Aorta (tissue), 5 donors: ENCODE data around the gene CMTM4. TPM values are rescaled to one million over a fixed set of nuclear protein-coding genes. Genes with fewer than 3 reads are reported as not detected.
A peak's percentile ranks its signal among the peaks of the same experiment; 100 is the strongest.

Source experiments
- ATAC-seq: fragments of 200-7000 bp; cut with Tn5 transposase; one replicate; pipeline ENCODE4 v1.9.1; 2022; ENCODE audit warnings: moderate library complexity; ENCODE audit not compliant: low FRiP score
- DNase-seq, 2 donors: peaks; one replicate each; pipeline ENCODE4 v3.0.0-alpha.2; 2020
- H3K27ac ChIP-seq, 2 donors: one replicate each; pipeline ENCODE4 v1.5.1; 2013; ENCODE audit warnings: low read length in 2 of 2, mild to moderate bottlenecking in 2 of 2, moderate library complexity in 2 of 2, control low read depth in 1 of 2, inconsistent platforms in 1 of 2, low read depth in 1 of 2
- H3K27me3 ChIP-seq, 2 donors: one replicate each; pipeline ENCODE4 v1.6.1; 2013; ENCODE audit warnings: control low read depth in 1 of 2, low read length in 1 of 2, mild to moderate bottlenecking in 1 of 2, moderate library complexity in 1 of 2; ENCODE audit not compliant: insufficient read depth in 2 of 2, control insufficient read depth in 1 of 2
- H3K36me3 ChIP-seq, 2 donors: one replicate each; pipeline ENCODE4 v1.6.1; 2013; ENCODE audit warnings: control low read depth in 1 of 2, low read length in 1 of 2, mild to moderate bottlenecking in 1 of 2; ENCODE audit not compliant: insufficient read depth in 2 of 2, control insufficient read depth in 1 of 2
- H3K4me1 ChIP-seq, 2 donors: one replicate each; pipeline ENCODE4 v1.6.1; 2013; ENCODE audit warnings: low read length in 2 of 2, control low read depth in 1 of 2, mild to moderate bottlenecking in 1 of 2, moderate library complexity in 1 of 2; ENCODE audit not compliant: insufficient read depth in 2 of 2, control insufficient read depth in 1 of 2
- H3K4me3 ChIP-seq, 2 donors: one replicate each; pipeline ENCODE4 v1.5.1; 2013; ENCODE audit warnings: low read length in 2 of 2, control low read depth in 1 of 2, mild to moderate bottlenecking in 1 of 2
- H3K9me3 ChIP-seq: one replicate; pipeline ENCODE4 v1.6.1; 2013; ENCODE audit warnings: mild to moderate bottlenecking, low read length; ENCODE audit not compliant: control insufficient read depth
- WGBS, 2 donors: extraction: QIAGEN DNeasy Blood & Tissue Kit; methylation state at CpG; one replicate each; pipeline ENCODE4 v1.1.7; 2013; 5-methylcytosine and 5-hydroxymethylcytosine counted together
- intact Hi-C, 2 donors: fragments of 100-400 bp; cut with DNase I; formaldehyde crosslinking; loops; one replicate each; pipeline versions ENCODE4 v1.14.2 to v1.15.0; 2022
- polyA plus RNA-seq, 2 donors: library from polyadenylated mRNA; stranded (reverse); fragments of 200-250 nt; gene quantifications; one replicate each; pipeline ENCODE4 v1.2.3, GENCODE V29; 2013
- total RNA-seq, 2 donors: library from RNA; stranded (reverse); fragmentation: NEBNext Ultra II Directional; extraction: Animal tissue kit (Norgen Biotek cat#: 25700); gene quantifications; one replicate each; pipeline ENCODE4 v1.2.1, GENCODE V29; 2021
- donor health status: healthy with polysubstance abuse.
- donor health status: Bipolar disorder and iron deficiency.
- donor health status: DM: no; HTN: no; CAD: no.
- donor health status: DM: no; HTN: no; CAD: no.
- donor health status: DM: yes; HTN: yes; CAD: no.

The CMTM4 gene
- total and polyA plus RNA-seq, 4 donors, result 8.9 to 24.9 (median 13.5) TPM

DNA sequence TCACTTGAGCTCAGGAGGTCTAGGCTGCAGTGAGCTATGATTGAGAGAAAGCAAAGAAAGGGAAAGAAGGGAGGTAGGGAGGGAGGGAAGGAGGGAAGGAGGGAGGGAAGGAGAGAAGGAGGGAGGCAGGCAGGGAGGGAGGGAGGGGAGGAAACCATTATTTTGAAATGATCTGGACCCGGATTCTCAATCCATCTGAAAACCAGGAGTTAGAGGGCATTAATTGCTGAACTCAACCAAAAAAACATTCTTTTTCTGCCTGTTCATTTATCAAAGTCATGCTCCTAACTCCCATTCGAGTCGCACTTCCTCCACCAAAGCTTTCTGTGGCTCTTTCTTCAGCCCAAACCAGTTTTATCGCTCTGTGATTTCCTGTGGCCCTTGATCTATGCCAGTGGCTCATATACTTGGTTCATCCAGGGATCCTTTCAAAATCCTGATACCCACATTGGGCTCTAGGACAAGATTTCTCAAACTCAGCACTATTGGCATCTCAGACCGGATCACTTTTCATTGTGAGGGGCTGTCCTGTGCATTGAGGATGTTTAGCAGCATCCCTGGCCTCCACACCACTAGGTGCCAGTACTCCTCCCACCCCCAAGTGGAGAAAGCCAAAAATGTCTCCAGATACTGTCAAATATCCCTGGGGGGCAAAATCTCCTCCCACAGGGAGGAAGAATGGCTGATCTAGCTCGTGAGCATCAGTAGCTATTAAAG lies 38.2 kb downstream of the CMTM4 start:
- intact Hi-C loops, result no loop called here
- H3K4me3 ChIP-seq, result no peak overlapping the region
- H3K9me3 ChIP-seq, result no peaks in the 10 kb centered on the region
- H3K27me3 ChIP-seq, result no peaks in the 10 kb centered on the region
- WGBS, 2 donors, result 66 to 70% methylated on average over 6 of the region's 6 CpGs
- no peak for ATAC-seq
- no peaks in the 10 kb centered on the region for H3K4me1 ChIP-seq
- no peaks in the 10 kb centered on the region for H3K36me3 ChIP-seq
- H3K27ac ChIP-seq, result no peak overlapping the region
- DNase-seq, result no peak

- Histone ChIP-seq H3K4me3 (no peak overlapping the region), H3K36me3 (no peaks in the 10 kb centered on the region), H3K9me3 (no peaks in the 10 kb centered on the region), H3K27me3 (no peaks in the 10 kb centered on the region), H3K4me1 (no peaks in the 10 kb centered on the region), H3K27ac (no peak overlapping the region)
- DNase-seq (no peak), ATAC-seq (no peak)
- intact Hi-C loops, result no loop called here
- WGBS, 2 donors, result 97% methylated on average over 3 of the region's 3 CpGs
These were observed 40.0 kb downstream of the CMTM4 start for GRCh38 chr16:66656547-66656946.

- Histone ChIP-seq H3K4me1 (no peaks in the 10 kb centered on the region), H3K4me3 (no peak overlapping the region), H3K36me3 (no peaks in the 10 kb centered on the region), H3K27ac (no peak overlapping the region), H3K9me3 (no peaks in the 10 kb centered on the region), H3K27me3 (no peaks in the 10 kb centered on the region)
- WGBS, 2 donors, result 95 to 96% methylated on average over 6 of the region's 6 CpGs
- intact Hi-C loops, result no loop called here
- DNase-seq, result no peak
- no peak for ATAC-seq
These were observed 42.8 kb downstream of the CMTM4 start for GRCh38 chr16:66653581-66654350.

DNA sequence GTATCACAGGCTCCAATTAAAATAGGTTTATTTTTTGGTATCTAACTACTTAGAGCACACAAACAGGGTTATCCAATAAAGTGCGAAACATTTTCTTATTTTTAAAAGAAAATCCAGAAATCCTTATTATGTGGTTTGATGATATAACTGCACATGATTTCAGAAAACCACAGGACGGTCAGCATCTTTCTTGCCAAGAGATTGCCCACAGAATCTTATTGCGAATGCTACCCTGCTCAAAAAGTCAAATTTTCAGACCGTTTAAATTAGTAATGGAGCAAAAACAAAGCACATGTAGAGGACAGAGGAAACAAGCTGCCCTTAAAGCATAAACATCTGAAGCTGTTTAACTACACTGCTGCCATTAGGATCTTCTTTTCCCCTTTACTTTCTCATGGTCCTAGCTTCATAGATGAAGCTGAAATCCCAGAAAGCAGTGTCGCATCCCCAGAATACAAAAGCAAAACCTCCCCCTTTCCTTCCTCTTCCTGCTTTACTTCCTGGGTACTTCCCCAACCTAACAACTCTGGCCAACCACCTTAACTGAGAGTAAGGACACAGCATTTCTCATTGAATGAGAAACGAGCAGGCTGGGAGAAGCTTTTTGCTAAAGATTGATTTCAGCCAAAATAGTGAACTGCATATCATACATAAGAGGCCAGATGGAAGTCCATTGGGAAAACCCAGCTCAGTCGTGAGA lies 43.7 kb downstream of the CMTM4 start:
- Histone ChIP-seq H3K27ac (no peak overlapping the region), H3K9me3 (no peaks in the 10 kb centered on the region), H3K36me3 (no peaks in the 10 kb centered on the region), H3K27me3 (no peaks in the 10 kb centered on the region), H3K4me1 (no peaks in the 10 kb centered on the region), H3K4me3 (no peak overlapping the region)
- no peak for DNase-seq
- ATAC-seq, result no peak
- intact Hi-C loops, result no loop called here
- 78 to 83% methylated on average over 7 of the region's 7 CpGs for WGBS, 2 donors

DNA sequence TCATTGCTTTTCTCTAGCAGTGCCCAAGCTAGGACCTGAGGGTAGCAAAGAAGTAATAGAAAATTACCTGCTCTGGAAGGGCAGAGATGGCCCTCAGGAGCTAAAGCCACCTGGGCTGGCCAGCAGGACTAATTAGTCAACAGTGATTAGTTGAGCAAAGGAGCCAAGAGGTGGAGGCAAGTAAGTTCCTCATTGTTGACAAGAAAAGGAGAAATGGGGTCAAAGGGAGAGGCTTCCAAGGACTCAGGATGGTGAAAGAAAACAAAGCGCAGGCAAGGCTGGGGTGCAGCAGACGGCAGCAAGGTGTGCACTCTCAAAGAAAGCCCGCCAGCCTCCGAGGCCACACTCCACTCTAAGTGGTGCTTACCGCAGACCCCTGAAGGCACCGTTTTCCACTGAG lies 44.6 kb downstream of the CMTM4 start:
- Histone ChIP-seq H3K4me3 (no peak overlapping the region), H3K27ac (no peak overlapping the region), H3K36me3 (no peaks in the 10 kb centered on the region), H3K9me3 (no peaks in the 10 kb centered on the region), H3K27me3 (no peaks in the 10 kb centered on the region), H3K4me1 (no peaks in the 10 kb centered on the region)
- 90 to 94% methylated on average over 6 of the region's 6 CpGs for WGBS, 2 donors
- DNase-seq, result no peak
- intact Hi-C loops, result no loop called here
- no peak for ATAC-seq

DNA sequence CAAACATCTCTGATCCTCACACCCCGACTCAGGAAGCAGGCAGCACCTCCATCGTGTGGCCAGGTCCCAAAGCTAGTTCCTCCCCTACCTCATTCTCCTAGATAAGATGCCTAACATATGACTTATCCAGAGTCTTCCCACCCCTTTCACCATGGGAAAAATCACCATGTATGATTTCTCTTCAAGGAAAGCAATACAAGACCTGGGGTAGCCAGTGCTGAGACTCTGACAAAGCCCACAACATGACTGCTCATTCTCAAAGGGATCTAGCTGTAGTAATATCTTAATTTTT lies 45.1 kb downstream of the CMTM4 start:
- ATAC-seq (no peak), DNase-seq (no peak)
- intact Hi-C loops, result no loop called here
- WGBS, 2 donors, result 49 to 59% methylated on average over 2 of the region's 2 CpGs
- H3K27ac ChIP-seq, result no peak overlapping the region
- H3K9me3 ChIP-seq, result no peaks in the 10 kb centered on the region
- H3K36me3 ChIP-seq, result no peaks in the 10 kb centered on the region
- no peak overlapping the region for H3K4me3 ChIP-seq
- H3K27me3 ChIP-seq, result no peaks in the 10 kb centered on the region
- H3K4me1 ChIP-seq, result no peaks in the 10 kb centered on the region

DNA sequence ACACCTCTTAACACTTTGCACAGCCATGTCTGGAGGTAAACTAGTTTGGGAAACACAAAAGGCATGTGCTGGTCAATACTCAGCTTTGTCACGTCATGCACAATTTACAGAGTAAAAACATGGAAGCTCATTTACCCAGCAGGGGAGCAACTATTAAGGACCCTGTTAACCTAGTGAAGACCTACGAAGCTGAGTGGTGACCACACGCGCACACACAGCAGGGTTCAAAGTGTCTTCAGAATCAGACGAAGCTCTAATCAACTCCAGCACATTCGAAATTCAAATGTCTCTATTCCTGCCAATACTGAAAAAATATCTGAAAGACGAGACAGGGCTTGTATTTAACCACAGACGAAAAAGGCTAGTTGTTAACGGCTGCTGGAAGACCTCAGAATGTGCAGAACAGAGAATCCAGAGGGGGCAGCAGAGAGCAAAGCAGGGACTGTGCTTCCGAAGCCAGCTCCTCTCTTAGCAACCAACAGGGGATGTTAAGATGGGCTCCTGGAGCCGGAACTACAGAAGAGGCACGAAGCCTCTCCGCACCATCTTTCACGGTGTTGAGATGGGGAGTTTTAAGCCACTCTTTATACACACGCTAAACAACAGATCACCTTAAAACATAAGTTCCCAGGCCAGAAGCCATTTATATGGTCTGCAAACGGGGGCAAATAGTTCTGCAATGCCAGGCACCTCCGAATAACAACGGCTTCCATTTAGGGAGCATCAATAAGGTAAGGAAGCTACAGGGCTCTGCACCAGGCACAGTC lies 45.7 kb downstream of the CMTM4 start:
- H3K4me3 ChIP-seq, result no peak overlapping the region

DNA sequence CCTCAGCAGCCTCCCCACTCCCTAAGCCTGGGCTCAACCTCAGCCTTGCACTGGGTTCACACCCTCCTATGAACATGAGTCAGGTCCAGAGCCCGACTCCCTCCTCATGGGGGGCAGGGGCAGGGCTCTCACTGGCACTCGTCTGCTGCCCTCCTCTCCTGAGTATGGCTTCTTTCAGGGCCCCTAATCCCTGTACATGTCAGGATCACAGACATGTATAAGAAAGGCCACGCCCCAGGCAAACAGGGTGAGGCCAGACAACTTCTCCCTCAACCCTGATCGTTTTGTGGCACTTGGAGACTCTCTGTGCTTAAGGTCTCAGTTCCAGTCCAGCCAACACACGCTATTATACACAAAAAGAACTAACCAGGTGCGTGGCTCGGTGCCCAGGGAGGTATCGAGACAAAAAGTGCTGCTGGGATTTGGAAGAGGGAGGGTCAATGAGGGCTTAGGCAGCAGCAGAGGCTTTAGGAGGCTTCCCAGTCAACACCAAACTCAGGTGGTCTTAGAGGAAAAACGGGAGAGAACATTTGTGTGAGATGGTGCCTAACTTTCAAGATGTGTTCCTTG lies 46.8 kb downstream of the CMTM4 start:
- intact Hi-C loops, result loop anchor here in 1 of 2 donors (2.0 kb wide), 1 partner anchor 41 kb away; no protein-coding TSS in a partner anchor
- ATAC-seq, result no peak
- no peak for DNase-seq

More for the DNA sequence above, 45.7 kb downstream of the CMTM4 start:
- H3K36me3 ChIP-seq, result no peaks in the 10 kb centered on the region
- H3K9me3 ChIP-seq, result no peaks in the 10 kb centered on the region
- peak; percentile 85 to 86 for DNase-seq
- no peaks in the 10 kb centered on the region for H3K27me3 ChIP-seq
- intact Hi-C loops, result no loop called here
- 19 to 20% methylated on average over 18 of the region's 18 CpGs for WGBS, 2 donors
- H3K27ac ChIP-seq, result no peak overlapping the region
- H3K4me1 ChIP-seq, result no peaks in the 10 kb centered on the region
- ATAC-seq, result peak; percentile 91

More for the DNA sequence above, 46.8 kb downstream of the CMTM4 start:
- no peak overlapping the region for H3K4me3 ChIP-seq
- H3K27ac ChIP-seq, result no peak overlapping the region
- 92 to 94% methylated on average over 9 of the region's 9 CpGs for WGBS, 2 donors
- no peaks in the 10 kb centered on the region for H3K36me3 ChIP-seq
- no peaks in the 10 kb centered on the region for H3K4me1 ChIP-seq
- H3K27me3 ChIP-seq, result no peaks in the 10 kb centered on the region
- H3K9me3 ChIP-seq, result no peaks in the 10 kb centered on the region
